H1 (cell line): ENCODE measurements around the gene REM2. TPM values are rescaled to one million over a fixed set of nuclear protein-coding genes. Genes with fewer than 3 reads are reported as not detected.

Experiments
- CTCF ChIA-PET: fragments of 300-600 bp; sonication (Branson Sonifier 250); formaldehyde crosslinking; loops from one replicate; lab custom pipeline; 2021; ENCODE audit not compliant: partially characterized antibody; lab: Charles Lee
- POLR2A ChIA-PET: fragments of 300-600 bp; sonication (Branson Sonifier 250); formaldehyde crosslinking; loops from one replicate; lab custom pipeline; 2021; ENCODE audit warnings: inconsistent platforms; ENCODE audit not compliant: partially characterized antibody; lab: Charles Lee
- DNase-seq, 2 experiments: peaks; one replicate each; pipeline versions ENCODE4 v3.0.0 to v3.0.0-alpha.2; 2010 to 2022; ENCODE audit warnings: low spot score in 2 of 2, low read depth in 1 of 2, mixed read lengths in 1 of 2
- FAIRE-seq: peaks from 2 replicates; lab custom pipeline; 2011; peaks lifted over from hg19 to GRCh38; lab: Jason Lieb, UNC
- H2AFZ ChIP-seq: 2 replicates; pipeline ENCODE4 v1.8.1; 2012; ENCODE audit warnings: low read length, inconsistent platforms
- H2AK5ac ChIP-seq: 2 replicates; pipeline ENCODE4 v1.6.1; 2013; ENCODE audit warnings: low read depth, low read length
- H2BK120ac ChIP-seq: replicated peaks from 2 replicates; pipeline ENCODE3; 2013; ENCODE audit warnings: low read depth, low read length, inconsistent platforms
- H2BK12ac ChIP-seq: 2 replicates; pipeline ENCODE4 v1.6.1; 2013; ENCODE audit warnings: low read depth, low read length
- H2BK15ac ChIP-seq: 2 replicates; pipeline ENCODE4 v1.6.1; 2013; ENCODE audit warnings: low read length
- H2BK20ac ChIP-seq: 2 replicates; pipeline ENCODE4 v1.6.1; 2013; ENCODE audit warnings: low read length
- H2BK5ac ChIP-seq: 2 replicates; pipeline ENCODE4 v1.6.1; 2013; ENCODE audit warnings: low read depth, low read length
- H3K14ac ChIP-seq: 2 replicates; pipeline ENCODE4 v1.6.1; 2013; ENCODE audit warnings: inconsistent platforms; ENCODE audit not compliant: insufficient read length
- H3K18ac ChIP-seq: 2 replicates; pipeline ENCODE4 v1.6.1; 2013; ENCODE audit warnings: low read length; ENCODE audit errors: extremely low read depth
- H3K23ac ChIP-seq: 2 replicates; pipeline ENCODE4 v1.6.1; 2013; ENCODE audit warnings: inconsistent platforms; ENCODE audit not compliant: insufficient read length
- H3K23me2 ChIP-seq: 2 replicates; pipeline ENCODE4 v1.6.1; 2013; ENCODE audit warnings: low read depth, low read length
- H3K27ac ChIP-seq: 2 replicates; pipeline ENCODE4 v1.6.1; 2011; ENCODE audit warnings: low read depth, low read length, inconsistent platforms
- H3K27me3 ChIP-seq, 4 experiments: replicated peaks in 1 of 4; 1 replicate in 1 of 4; 2 replicates in 3 of 4; pipeline versions ENCODE4 v1.6.1 to v1.8.1; 2011 to 2013; ENCODE audit warnings: low read length in 3 of 4, mild to moderate bottlenecking in 3 of 4, inconsistent platforms in 2 of 4, mixed read lengths in 2 of 4, moderate library complexity in 1 of 4; ENCODE audit not compliant: control insufficient read depth in 3 of 4, insufficient read depth in 3 of 4; ENCODE audit errors: extremely low read depth in 1 of 4
- H3K36me3 ChIP-seq, 4 experiments: 2 replicates each; pipeline versions ENCODE4 v1.6.1 to v1.8.1; 2011 to 2013; ENCODE audit warnings: mild to moderate bottlenecking in 4 of 4, low read length in 3 of 4, moderate library complexity in 2 of 4, control low read depth in 1 of 4, inconsistent platforms in 1 of 4; ENCODE audit not compliant: insufficient read depth in 4 of 4, control insufficient read depth in 2 of 4
- H3K4ac ChIP-seq: replicated peaks from 2 replicates; pipeline ENCODE3; 2013; ENCODE audit warnings: low read length, low read depth, mixed read lengths, inconsistent platforms; ENCODE audit not compliant: insufficient read length
- H3K4me1 ChIP-seq, 4 experiments: replicated peaks in 1 of 4; 1 replicate in 1 of 4; 2 replicates in 3 of 4; pipeline versions ENCODE4 v1.6.1 to v1.8.1; 2011 to 2013; ENCODE audit warnings: low read length in 3 of 4, inconsistent platforms in 2 of 4, mixed read lengths in 1 of 4; ENCODE audit not compliant: insufficient read depth in 4 of 4, control insufficient read depth in 3 of 4
- H3K4me2 ChIP-seq, 2 experiments: 2 replicates each; pipeline versions ENCODE4 v1.6.1 to v1.8.1; 2011 to 2013; ENCODE audit warnings: low read depth in 2 of 2, low read length in 2 of 2, control low read depth in 1 of 2, inconsistent platforms in 1 of 2, mild to moderate bottlenecking in 1 of 2; ENCODE audit not compliant: insufficient read depth in 1 of 2
- H3K4me3 ChIP-seq, 4 experiments: fragments of 200-600, 300-600 bp in 1 of 4; sonication (generic), shearing (Covaris generic), sonication (Bioruptor Twin) in 1 of 4; 2 replicates each; pipeline versions ENCODE4 v1.5.1 to v1.8.1; 2011 to 2016; ENCODE audit warnings: low read length in 4 of 4, low read depth in 3 of 4, control low read depth in 2 of 4, inconsistent platforms in 2 of 4, mild to moderate bottlenecking in 2 of 4, mixed read lengths in 1 of 4, moderate library complexity in 1 of 4; ENCODE audit not compliant: insufficient read depth in 2 of 4; ENCODE audit errors: extremely low read depth in 1 of 4
- H3K56ac ChIP-seq: replicated peaks from 2 replicates; pipeline ENCODE3; 2013; ENCODE audit warnings: low read depth, mild to moderate bottlenecking, mixed read lengths, low read length, inconsistent platforms; ENCODE audit not compliant: insufficient read length
- H3K79me1 ChIP-seq: 2 replicates; pipeline ENCODE4 v1.6.1; 2013; ENCODE audit warnings: low read depth, low read length, control low read depth
- H3K79me2 ChIP-seq, 2 experiments: 2 replicates each; pipeline versions ENCODE4 v1.6.1 to v1.8.1; 2012 to 2013; ENCODE audit warnings: low read length in 2 of 2, mild to moderate bottlenecking in 2 of 2, inconsistent platforms in 1 of 2; ENCODE audit not compliant: insufficient read depth in 2 of 2, control insufficient read depth in 1 of 2
- H3K9ac ChIP-seq, 4 experiments: replicated peaks in 1 of 4; 1 replicate in 1 of 4; 2 replicates in 3 of 4; pipeline versions ENCODE4 v1.6.1 to v1.8.1; 2011 to 2013; ENCODE audit warnings: low read depth in 3 of 4, low read length in 3 of 4, control low read depth in 2 of 4, mild to moderate bottlenecking in 2 of 4, moderate library complexity in 2 of 4, inconsistent platforms in 1 of 4; ENCODE audit errors: extremely low read depth in 1 of 4
- H3K9me3 ChIP-seq, 2 experiments: 2 replicates each; pipeline versions ENCODE4 v1.6.1 to v1.8.1; 2012 to 2013; ENCODE audit warnings: mild to moderate bottlenecking in 2 of 2, moderate library complexity in 2 of 2, control low read depth in 1 of 2, inconsistent platforms in 1 of 2, low read depth in 1 of 2, low read length in 1 of 2, mixed read lengths in 1 of 2; ENCODE audit not compliant: insufficient read depth in 2 of 2
- H4K20me1 ChIP-seq, 2 experiments: replicated peaks in 1 of 2; 2 replicates each; pipeline versions ENCODE3 to v1.8.1; 2011 to 2013; ENCODE audit warnings: inconsistent platforms in 2 of 2, low read length in 2 of 2, mild to moderate bottlenecking in 1 of 2; ENCODE audit not compliant: insufficient read depth in 2 of 2, control insufficient read depth in 1 of 2
- H4K5ac ChIP-seq: 2 replicates; pipeline ENCODE4 v1.6.1; 2013; ENCODE audit warnings: low read length, low read depth, mixed read lengths, inconsistent platforms; ENCODE audit not compliant: insufficient read length
- H4K8ac ChIP-seq: 2 replicates; pipeline ENCODE4 v1.8.0; 2013; ENCODE audit warnings: mild to moderate bottlenecking, moderate library complexity, low read length, inconsistent platforms; ENCODE audit not compliant: insufficient read depth; ENCODE audit errors: extremely low read depth
- H4K91ac ChIP-seq: replicated peaks from 2 replicates; pipeline ENCODE3; 2013; ENCODE audit warnings: low read length, mixed read lengths, inconsistent platforms; ENCODE audit not compliant: insufficient read length
- CBX5 ChIP-seq: fragments of 300-800, 300-1000 bp; sonication (generic); IDR thresholded peaks from 2 replicates; pipeline ENCODE4 v1.7.1; 2016; ENCODE audit warnings: antibody characterized with exemption, low read length, low read depth
- MAFK ChIP-seq: IDR thresholded peaks from 2 replicates; pipeline ENCODE4 v1.6.1; 2012; ENCODE audit warnings: low read depth, mild to moderate bottlenecking, improper control_type of control experiment, low read length
- RNF2 ChIP-seq: fragments of 200-900, 300-1000 bp; sonication (generic); IDR thresholded peaks from 2 replicates; pipeline ENCODE4 v1.7.1; 2016; ENCODE audit warnings: borderline replicate concordance, low read depth, mild to moderate bottlenecking, antibody characterized with exemption, low read length; ENCODE audit not compliant: poor library complexity, severe bottlenecking; ENCODE audit errors: missing control alignments
- RXRA ChIP-seq: IDR thresholded peaks from 2 replicates; pipeline ENCODE4 v1.6.1; 2011; ENCODE audit warnings: low read depth, mild to moderate bottlenecking, low read length, moderate library complexity; ENCODE audit not compliant: insufficient read depth
- SAP30 ChIP-seq: fragments of 300-600 bp; sonication (generic); IDR thresholded peaks from 2 replicates; pipeline ENCODE4 v1.7.1; 2012; ENCODE audit warnings: low read length, moderate library complexity, mild to moderate bottlenecking, inconsistent platforms; ENCODE audit not compliant: insufficient read depth, insufficient replicate concordance
- SIRT6 ChIP-seq: IDR thresholded peaks from one replicate; pipeline ENCODE4 v1.7.1; 2012; ENCODE audit warnings: low read length, inconsistent platforms
- SIX5 ChIP-seq: IDR thresholded peaks from 2 replicates; pipeline ENCODE4 v1.6.1; 2011; ENCODE audit warnings: mild to moderate bottlenecking, low read depth, low read length
- SP4 ChIP-seq: IDR thresholded peaks from 2 replicates; pipeline ENCODE4 v1.6.1; 2012; ENCODE audit warnings: low read length, inconsistent platforms
- SRF ChIP-seq: IDR thresholded peaks from 2 replicates; pipeline ENCODE4 v1.6.1; 2011; ENCODE audit warnings: mild to moderate bottlenecking, low read depth, low read length, moderate library complexity
- SUZ12 ChIP-seq: fragments of 200-600 bp; sonication (generic); IDR thresholded peaks from 2 replicates; pipeline ENCODE4 v1.6.1; 2012; ENCODE audit warnings: mild to moderate bottlenecking, inconsistent platforms, low read length, moderate library complexity, mixed read lengths
- WGBS, 2 experiments: shearing (Covaris generic) in 1 of 2; methylation state at CpG; one replicate each; pipeline versions ENCODE4 v1.1.6 to v1.1.7; 2013 to 2015; ENCODE audit warnings: low lambda C conversion rate in 2 of 2, mixed read lengths in 2 of 2, inconsistent platforms in 1 of 2, low coverage in 1 of 2, missing lambda C conversion rate in 1 of 2; ENCODE audit not compliant: insufficient replicate concordance in 2 of 2, insufficient coverage in 1 of 2, insufficient read length in 1 of 2; ENCODE audit errors: extremely low coverage in 1 of 2, missing lambda C conversion rate in 1 of 2; 5-methylcytosine and 5-hydroxymethylcytosine counted together
- polyA plus RNA-seq, 7 experiments: library from polyadenylated mRNA; depleted of rRNA in 3 of 7; stranded (reverse) in 5 of 7; unstranded in 2 of 7; fragments of >200 nt in 5 of 7; fragments of 200-250 nt in 2 of 7; gene quantifications; 1 replicate in 5 of 7; 2 replicates in 1 of 7; 4 replicates in 1 of 7; pipeline versions ENCODE4 v1.2.1 to v1.2.3, GENCODE V29; 2011 to 2013; ENCODE audit warnings: missing spikeins in 2 of 7, mixed read lengths in 2 of 7
- total RNA-seq: library from RNA; stranded (reverse); fragmentation: NEBNext Ultra II Directional; extraction: Animal tissue kit (Norgen Biotek cat#: 25700); gene quantifications from 2 replicates; pipeline ENCODE4 v1.2.1, GENCODE V29; 2021
- TF ChIP-seq, protein P1 (sequence below): IDR thresholded peaks from 2 replicates; pipeline ENCODE4 v1.6.1; 2012; ENCODE audit warnings: inconsistent platforms
- TF ChIP-seq, protein P2 (sequence below): IDR thresholded peaks from 2 replicates; pipeline ENCODE4 v1.6.1; 2011; ENCODE audit warnings: low read length, improper control_type of control experiment

REM2 gene
- total and polyA plus RNA-seq, 2 of the 8 experiments (the other 6 are each of a cell fraction or from before 2014, with no cell fraction given) = 1.00 to 1.1 TPM

GRCh38 chr14:22864979-22865378 lies 18.0 kb upstream of the REM2 start:
- no peak overlapping the region for H3K18ac ChIP-seq
- no peak overlapping the region for H3K23ac ChIP-seq
- no peak overlapping the region for H3K4ac ChIP-seq
- H3K23me2 ChIP-seq = no peaks in the 10 kb centered on the region
- no peak overlapping the region for H2BK120ac ChIP-seq
- POLR2A ChIA-PET = interaction anchor here (0.7 to 1.1 kb wide), 5 partner anchors 27 to 46 kb away, joined by 3 to 6 read pairs (median 4); no protein-coding TSS in a partner anchor
- H2BK20ac ChIP-seq = no peak overlapping the region
- DNase-seq = no peak
- no peak overlapping the region for H2AK5ac ChIP-seq
- no peaks in the 10 kb centered on the region for H4K20me1 ChIP-seq
- no peak overlapping the region for H2BK12ac ChIP-seq
- no peak overlapping the region for H2AFZ ChIP-seq
- no peaks in the 10 kb centered on the region for H3K9me3 ChIP-seq
- CTCF ChIA-PET = interaction anchor here (0.6 to 56.0 kb wide), 11 partner anchors 9 to 314 kb away, joined by 3 to 1562 read pairs (median 4); partner anchors contain the start of genes MMP14, MRPL52 and SLC7A7
- no peaks in the 10 kb centered on the region for H3K79me2 ChIP-seq
- no peak overlapping the region for H4K91ac ChIP-seq
- H2BK5ac ChIP-seq = no peak overlapping the region
- peaks cover 0 to 6% (median 0%) of the 10 kb centered on the region in 4 experiments; a peak in 1 of 7 replicates for H3K4me1 ChIP-seq
- FAIRE-seq = no peak
- no peak overlapping the region for H3K27ac ChIP-seq
- no peak overlapping the region for H2BK15ac ChIP-seq
- H3K36me3 ChIP-seq = no peaks in the 10 kb centered on the region
- WGBS, 2 experiments = 93% methylated on average over 4 of the region's 4 CpGs; no CpG with 5 or more reads in 1 of the 2 experiments
- no peak overlapping the region for H3K9ac ChIP-seq
- no peak overlapping the region for H3K4me2 ChIP-seq
- H3K27me3 ChIP-seq = no peaks in the 10 kb centered on the region
- no peak overlapping the region for H4K8ac ChIP-seq
- no peak overlapping the region for H4K5ac ChIP-seq
- H3K79me1 ChIP-seq = no peaks in the 10 kb centered on the region
- H3K4me3 ChIP-seq = no peak overlapping the region
- H3K56ac ChIP-seq = no peak overlapping the region
- no peak overlapping the region for H3K14ac ChIP-seq
- no peak for TF ChIP-seq RXRA
- TF ChIP-seq SIRT6 = no peak
- TF ChIP-seq SIX5 = no peak
- no peak for TF ChIP-seq SRF
- no peak for TF ChIP-seq RNF2
- TF ChIP-seq, protein P1, sequence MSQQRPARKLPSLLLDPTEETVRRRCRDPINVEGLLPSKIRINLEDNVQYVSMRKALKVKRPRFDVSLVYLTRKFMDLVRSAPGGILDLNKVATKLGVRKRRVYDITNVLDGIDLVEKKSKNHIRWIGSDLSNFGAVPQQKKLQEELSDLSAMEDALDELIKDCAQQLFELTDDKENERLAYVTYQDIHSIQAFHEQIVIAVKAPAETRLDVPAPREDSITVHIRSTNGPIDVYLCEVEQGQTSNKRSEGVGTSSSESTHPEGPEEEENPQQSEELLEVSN = no peak
- TF ChIP-seq CBX5 = no peak
- TF ChIP-seq, protein P2, sequence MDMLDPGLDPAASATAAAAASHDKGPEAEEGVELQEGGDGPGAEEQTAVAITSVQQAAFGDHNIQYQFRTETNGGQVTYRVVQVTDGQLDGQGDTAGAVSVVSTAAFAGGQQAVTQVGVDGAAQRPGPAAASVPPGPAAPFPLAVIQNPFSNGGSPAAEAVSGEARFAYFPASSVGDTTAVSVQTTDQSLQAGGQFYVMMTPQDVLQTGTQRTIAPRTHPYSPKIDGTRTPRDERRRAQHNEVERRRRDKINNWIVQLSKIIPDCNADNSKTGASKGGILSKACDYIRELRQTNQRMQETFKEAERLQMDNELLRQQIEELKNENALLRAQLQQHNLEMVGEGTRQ = no peak
- no peak for TF ChIP-seq MAFK
- no peak for TF ChIP-seq SAP30
- TF ChIP-seq SP4 = no peak
- no peak for TF ChIP-seq SUZ12
